ENCODE measurements around the gene TNIK.

DNA sequence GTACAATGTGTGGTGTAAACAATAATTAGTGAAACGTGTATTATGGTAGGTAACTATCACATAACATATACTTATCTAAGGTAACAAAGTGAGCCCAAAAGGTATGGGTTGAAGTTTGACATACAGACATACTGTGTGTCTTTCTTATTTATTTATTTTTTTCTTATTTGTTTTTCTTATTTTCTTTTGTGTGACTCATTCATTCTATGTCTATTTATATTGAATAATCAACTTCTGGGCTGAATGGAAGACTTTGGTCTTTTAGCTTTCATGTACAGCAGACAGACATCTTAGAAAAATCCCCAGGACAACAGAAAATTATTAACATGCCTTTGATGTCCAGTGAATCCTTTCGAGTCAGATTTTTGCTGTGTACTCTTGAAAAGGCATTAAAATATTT, 233.4 kb downstream of the TNIK start:
- TF ChIP-seq, protein P1, sequence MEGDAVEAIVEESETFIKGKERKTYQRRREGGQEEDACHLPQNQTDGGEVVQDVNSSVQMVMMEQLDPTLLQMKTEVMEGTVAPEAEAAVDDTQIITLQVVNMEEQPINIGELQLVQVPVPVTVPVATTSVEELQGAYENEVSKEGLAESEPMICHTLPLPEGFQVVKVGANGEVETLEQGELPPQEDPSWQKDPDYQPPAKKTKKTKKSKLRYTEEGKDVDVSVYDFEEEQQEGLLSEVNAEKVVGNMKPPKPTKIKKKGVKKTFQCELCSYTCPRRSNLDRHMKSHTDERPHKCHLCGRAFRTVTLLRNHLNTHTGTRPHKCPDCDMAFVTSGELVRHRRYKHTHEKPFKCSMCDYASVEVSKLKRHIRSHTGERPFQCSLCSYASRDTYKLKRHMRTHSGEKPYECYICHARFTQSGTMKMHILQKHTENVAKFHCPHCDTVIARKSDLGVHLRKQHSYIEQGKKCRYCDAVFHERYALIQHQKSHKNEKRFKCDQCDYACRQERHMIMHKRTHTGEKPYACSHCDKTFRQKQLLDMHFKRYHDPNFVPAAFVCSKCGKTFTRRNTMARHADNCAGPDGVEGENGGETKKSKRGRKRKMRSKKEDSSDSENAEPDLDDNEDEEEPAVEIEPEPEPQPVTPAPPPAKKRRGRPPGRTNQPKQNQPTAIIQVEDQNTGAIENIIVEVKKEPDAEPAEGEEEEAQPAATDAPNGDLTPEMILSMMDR (conservative IDR thresholded peaks at IDR 0.05) = no peak
- TF ChIP-seq ZFX (IDR thresholded peaks at IDR 0.05) = no peak
